Liver (tissue), 9 donors: ENCODE data around the gene SMTNL2. TPM values are rescaled to one million over a fixed set of nuclear protein-coding genes. Genes with fewer than 3 reads are reported as not detected.

Experiments used
- DNase-seq: peaks from one replicate; pipeline ENCODE4 v3.0.0-alpha.2; 2017; ENCODE audit warnings: low spot score
- H3K27ac ChIP-seq, 2 donors: one replicate each; pipeline ENCODE4 v1.7.0; 2013; ENCODE audit warnings: inconsistent platforms in 2 of 2, low read length in 2 of 2, control low read depth in 1 of 2, low read depth in 1 of 2, mild to moderate bottlenecking in 1 of 2
- H3K27me3 ChIP-seq, 4 donors: one replicate each; pipeline versions ENCODE4 v1.6.1 to v1.7.0; 2013; ENCODE audit warnings: low read length in 3 of 4, inconsistent platforms in 1 of 4, mild to moderate bottlenecking in 1 of 4, moderate library complexity in 1 of 4; ENCODE audit not compliant: control insufficient read depth in 4 of 4, insufficient read depth in 4 of 4
- H3K36me3 ChIP-seq, 4 donors: one replicate each; pipeline versions ENCODE4 v1.6.1 to v1.7.0; 2013; ENCODE audit warnings: low read length in 3 of 4, mild to moderate bottlenecking in 3 of 4, low read depth in 1 of 4, moderate library complexity in 1 of 4; ENCODE audit not compliant: control insufficient read depth in 4 of 4, insufficient read depth in 3 of 4
- H3K4me1 ChIP-seq, 4 donors: one replicate each; pipeline versions ENCODE4 v1.6.1 to v1.7.0; 2013; ENCODE audit warnings: low read length in 3 of 4, mild to moderate bottlenecking in 3 of 4, moderate library complexity in 1 of 4; ENCODE audit not compliant: control insufficient read depth in 4 of 4, insufficient read depth in 4 of 4
- H3K4me3 ChIP-seq, 3 donors: one replicate each; pipeline versions ENCODE4 v1.6.1 to v1.7.0; 2013; ENCODE audit warnings: low read length in 3 of 3, control low read depth in 1 of 3, low read depth in 1 of 3, mild to moderate bottlenecking in 1 of 3
- H3K9ac ChIP-seq, 2 donors: one replicate each; pipeline ENCODE4 v1.7.0; 2013; ENCODE audit warnings: low read length in 2 of 2, mild to moderate bottlenecking in 2 of 2, moderate library complexity in 2 of 2, control low read depth in 1 of 2, low read depth in 1 of 2
- H3K9me3 ChIP-seq, 4 donors: one replicate each; pipeline versions ENCODE4 v1.6.1 to v1.7.0; 2013; ENCODE audit warnings: low read length in 3 of 4; ENCODE audit not compliant: control insufficient read depth in 4 of 4
- FOXA1 ChIP-seq: IDR thresholded peaks from 2 replicates; pipeline ENCODE4 v1.6.1; 2016; ENCODE audit warnings: antibody characterized with exemption
- FOXA2 ChIP-seq: IDR thresholded peaks from 2 replicates; pipeline ENCODE4 v1.6.1; 2016; ENCODE audit warnings: antibody characterized with exemption
- GABPA ChIP-seq, 2 donors: IDR thresholded peaks in 1 of 2; conservative IDR thresholded peaks in 1 of 2; 2 replicates each; pipeline ENCODE4 v1.6.1; 2016; ENCODE audit warnings: antibody characterized with exemption in 2 of 2, mild to moderate bottlenecking in 1 of 2, moderate library complexity in 1 of 2
- HNF4A ChIP-seq, 2 donors: conservative IDR thresholded peaks; 2 replicates each; pipeline ENCODE4 v1.6.1; 2016; ENCODE audit warnings: antibody characterized with exemption in 2 of 2, mild to moderate bottlenecking in 2 of 2
- HNF4G ChIP-seq: IDR thresholded peaks from 2 replicates; pipeline ENCODE4 v1.6.1; 2016; ENCODE audit warnings: antibody characterized with exemption
- JUND ChIP-seq, 2 donors: IDR thresholded peaks; 2 replicates each; pipeline ENCODE4 v1.6.1; 2016; ENCODE audit warnings: antibody characterized with exemption in 2 of 2
- NR2F2 ChIP-seq: IDR thresholded peaks from 2 replicates; pipeline ENCODE4 v1.6.1; 2016; ENCODE audit warnings: antibody characterized with exemption
- RAD21 ChIP-seq, 2 donors: IDR thresholded peaks; 2 replicates each; pipeline ENCODE4 v1.6.1; 2016; ENCODE audit warnings: antibody characterized with exemption in 2 of 2, mild to moderate bottlenecking in 2 of 2
- RXRA ChIP-seq, 2 donors: IDR thresholded peaks; 2 replicates each; pipeline ENCODE4 v1.6.1; 2017 to 2018; ENCODE audit warnings: antibody characterized with exemption in 2 of 2, mild to moderate bottlenecking in 1 of 2
- SP1 ChIP-seq: IDR thresholded peaks from 2 replicates; pipeline ENCODE4 v1.6.1; 2018; ENCODE audit warnings: antibody characterized with exemption, mild to moderate bottlenecking
- TAF1 ChIP-seq: conservative IDR thresholded peaks from 2 replicates; pipeline ENCODE4 v1.6.1; 2016; ENCODE audit warnings: antibody characterized with exemption, mild to moderate bottlenecking
- YY1 ChIP-seq: IDR thresholded peaks from 2 replicates; pipeline ENCODE4 v1.6.1; 2016; ENCODE audit warnings: antibody characterized with exemption, mild to moderate bottlenecking
- whole genome bisulfite sequencing: extraction: QIAGEN DNeasy Blood & Tissue Kit; methylation state at CpG from one replicate; pipeline ENCODE4 v1.1.7; 2013; 5-methylcytosine and 5-hydroxymethylcytosine counted together
- polyA plus RNA-seq, 2 donors: library from polyadenylated mRNA; stranded (reverse) in 1 of 2; unstranded in 1 of 2; fragments of 200-250 nt in 1 of 2; fragments of >200 nt in 1 of 2; fragmentation: Nextera tagmentation in 1 of 2; extraction: Ambion mirVana in 1 of 2; gene quantifications; one replicate each; pipeline versions ENCODE4 v1.2.1 to v1.2.3, GENCODE V29; 2013 to 2015
- total RNA-seq, 2 donors: library from RNA; depleted of rRNA; stranded (reverse); fragments of >200 nt; gene quantifications; one replicate each; pipeline ENCODE4 v1.2.3, GENCODE V29; 2014
- TF ChIP-seq, protein P1 (sequence below): IDR thresholded peaks from 2 replicates; pipeline ENCODE4 v1.6.1; 2016; ENCODE audit warnings: antibody characterized with exemption
- TF ChIP-seq, protein P2 (sequence below): IDR thresholded peaks from 2 replicates; pipeline ENCODE4 v1.6.1; 2016; ENCODE audit warnings: antibody characterized with exemption
- TF ChIP-seq, protein P3 (sequence below): fragments of 150-350 bp; IDR thresholded peaks from 2 replicates; pipeline ENCODE4 v1.5.1; 2017; ENCODE audit warnings: improper control_type of control experiment, low read depth, low read length; ENCODE audit not compliant: missing input control
- TF ChIP-seq, protein P4 (sequence below): IDR thresholded peaks from 2 replicates; pipeline ENCODE4 v1.6.1; 2016; ENCODE audit warnings: antibody characterized with exemption
- TF ChIP-seq, protein P5 (sequence below): IDR thresholded peaks from 2 replicates; pipeline ENCODE4 v1.6.1; 2016; ENCODE audit warnings: antibody characterized with exemption, mild to moderate bottlenecking
- donor health status: healthy.
- donor health status: healthy.
- donor health status: healthy.
- donor health status: healthy.
- donor health status: healthy.

The SMTNL2 gene
- total and polyA plus RNA-seq, 4 donors: 0.13 to 0.29 TPM; not detected in 2

DNA sequence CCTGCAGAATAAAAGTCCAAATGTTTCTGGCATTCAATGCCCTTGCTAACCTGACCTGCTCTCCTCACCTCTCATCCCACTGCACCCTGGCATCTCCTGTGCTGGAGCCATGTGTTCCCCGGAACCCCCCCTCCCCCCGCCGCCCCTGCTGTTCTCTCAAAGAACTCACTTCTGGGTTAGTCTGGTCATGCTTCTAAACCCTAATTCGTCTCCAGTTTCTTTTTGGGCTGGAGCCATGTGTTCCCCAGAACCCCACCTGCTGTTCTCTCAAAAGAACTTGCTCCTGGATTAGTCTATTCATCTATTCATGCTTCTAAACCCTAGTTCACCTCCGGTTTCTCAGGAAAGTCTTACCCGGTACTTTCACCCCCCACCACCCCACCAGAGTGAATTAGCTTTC is 58.0 kb downstream of the SMTNL2 start (continued):
- TF ChIP-seq, protein P1, sequence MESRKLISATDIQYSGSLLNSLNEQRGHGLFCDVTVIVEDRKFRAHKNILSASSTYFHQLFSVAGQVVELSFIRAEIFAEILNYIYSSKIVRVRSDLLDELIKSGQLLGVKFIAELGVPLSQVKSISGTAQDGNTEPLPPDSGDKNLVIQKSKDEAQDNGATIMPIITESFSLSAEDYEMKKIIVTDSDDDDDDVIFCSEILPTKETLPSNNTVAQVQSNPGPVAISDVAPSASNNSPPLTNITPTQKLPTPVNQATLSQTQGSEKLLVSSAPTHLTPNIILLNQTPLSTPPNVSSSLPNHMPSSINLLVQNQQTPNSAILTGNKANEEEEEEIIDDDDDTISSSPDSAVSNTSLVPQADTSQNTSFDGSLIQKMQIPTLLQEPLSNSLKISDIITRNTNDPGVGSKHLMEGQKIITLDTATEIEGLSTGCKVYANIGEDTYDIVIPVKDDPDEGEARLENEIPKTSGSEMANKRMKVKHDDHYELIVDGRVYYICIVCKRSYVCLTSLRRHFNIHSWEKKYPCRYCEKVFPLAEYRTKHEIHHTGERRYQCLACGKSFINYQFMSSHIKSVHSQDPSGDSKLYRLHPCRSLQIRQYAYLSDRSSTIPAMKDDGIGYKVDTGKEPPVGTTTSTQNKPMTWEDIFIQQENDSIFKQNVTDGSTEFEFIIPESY: no peak
- TF ChIP-seq HNF4G: no peak

DNA sequence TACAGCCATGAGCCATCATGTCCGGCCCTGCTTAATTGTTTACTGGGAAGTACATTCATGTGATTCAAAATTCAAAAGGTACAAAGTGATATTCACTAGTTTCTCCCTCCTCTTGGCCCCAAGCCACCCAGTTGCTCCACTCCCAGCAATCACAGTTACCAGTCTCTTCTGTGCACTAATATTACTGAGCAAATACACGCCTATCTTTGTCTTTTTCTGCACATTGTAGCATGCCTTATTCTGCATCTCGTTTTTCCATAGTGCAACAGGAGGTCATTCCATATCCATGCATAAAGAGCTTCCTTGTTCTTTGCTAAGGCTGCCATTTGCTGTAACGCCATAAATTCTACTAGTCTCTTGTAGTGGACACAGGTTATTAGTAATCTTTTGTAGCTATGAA is 59.3 kb downstream of the SMTNL2 start:
- 53% methylated on average over 4 of the region's 4 CpGs for WGBS
- Histone ChIP-seq H3K27ac (no peak overlapping the region), H3K9me3 (no peaks in the 10 kb centered on the region), H3K4me1 (peaks cover 6 to 25% (median 14%) of the 10 kb centered on the region in 4 donors), H3K36me3 (no peaks in the 10 kb centered on the region), H3K9ac (no peak overlapping the region), H3K27me3 (peaks cover 2 to 12% (median 10%) of the 10 kb centered on the region in 4 donors), H3K4me3 (no peak overlapping the region)
- no peak for TF ChIP-seq FOXA1
- TF ChIP-seq YY1: no peak
- no peak for TF ChIP-seq RXRA (IDR thresholded peaks at IDR 0.05)
- TF ChIP-seq JUND (IDR thresholded peaks at IDR 0.05): no peak
- TF ChIP-seq GABPA (IDR thresholded peaks at IDR 0.05 in 1 of 2, conservative IDR thresholded peaks at IDR 0.05 in 1 of 2): no peak
- no peak for TF ChIP-seq RAD21 (IDR thresholded peaks at IDR 0.05)
- no peak for TF ChIP-seq TAF1
- TF ChIP-seq HNF4A (conservative IDR thresholded peaks at IDR 0.05): no peak
- TF ChIP-seq, protein P2, sequence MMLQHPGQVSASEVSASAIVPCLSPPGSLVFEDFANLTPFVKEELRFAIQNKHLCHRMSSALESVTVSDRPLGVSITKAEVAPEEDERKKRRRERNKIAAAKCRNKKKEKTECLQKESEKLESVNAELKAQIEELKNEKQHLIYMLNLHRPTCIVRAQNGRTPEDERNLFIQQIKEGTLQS: no peak
- TF ChIP-seq SP1: no peak
- TF ChIP-seq, protein P1: no peak
- TF ChIP-seq, protein P3, sequence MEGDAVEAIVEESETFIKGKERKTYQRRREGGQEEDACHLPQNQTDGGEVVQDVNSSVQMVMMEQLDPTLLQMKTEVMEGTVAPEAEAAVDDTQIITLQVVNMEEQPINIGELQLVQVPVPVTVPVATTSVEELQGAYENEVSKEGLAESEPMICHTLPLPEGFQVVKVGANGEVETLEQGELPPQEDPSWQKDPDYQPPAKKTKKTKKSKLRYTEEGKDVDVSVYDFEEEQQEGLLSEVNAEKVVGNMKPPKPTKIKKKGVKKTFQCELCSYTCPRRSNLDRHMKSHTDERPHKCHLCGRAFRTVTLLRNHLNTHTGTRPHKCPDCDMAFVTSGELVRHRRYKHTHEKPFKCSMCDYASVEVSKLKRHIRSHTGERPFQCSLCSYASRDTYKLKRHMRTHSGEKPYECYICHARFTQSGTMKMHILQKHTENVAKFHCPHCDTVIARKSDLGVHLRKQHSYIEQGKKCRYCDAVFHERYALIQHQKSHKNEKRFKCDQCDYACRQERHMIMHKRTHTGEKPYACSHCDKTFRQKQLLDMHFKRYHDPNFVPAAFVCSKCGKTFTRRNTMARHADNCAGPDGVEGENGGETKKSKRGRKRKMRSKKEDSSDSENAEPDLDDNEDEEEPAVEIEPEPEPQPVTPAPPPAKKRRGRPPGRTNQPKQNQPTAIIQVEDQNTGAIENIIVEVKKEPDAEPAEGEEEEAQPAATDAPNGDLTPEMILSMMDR: no peak
- TF ChIP-seq HNF4G: no peak
- TF ChIP-seq NR2F2: no peak
- TF ChIP-seq, protein P4, sequence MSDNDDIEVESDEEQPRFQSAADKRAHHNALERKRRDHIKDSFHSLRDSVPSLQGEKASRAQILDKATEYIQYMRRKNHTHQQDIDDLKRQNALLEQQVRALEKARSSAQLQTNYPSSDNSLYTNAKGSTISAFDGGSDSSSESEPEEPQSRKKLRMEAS: no peak
- no peak for DNase-seq

DNA sequence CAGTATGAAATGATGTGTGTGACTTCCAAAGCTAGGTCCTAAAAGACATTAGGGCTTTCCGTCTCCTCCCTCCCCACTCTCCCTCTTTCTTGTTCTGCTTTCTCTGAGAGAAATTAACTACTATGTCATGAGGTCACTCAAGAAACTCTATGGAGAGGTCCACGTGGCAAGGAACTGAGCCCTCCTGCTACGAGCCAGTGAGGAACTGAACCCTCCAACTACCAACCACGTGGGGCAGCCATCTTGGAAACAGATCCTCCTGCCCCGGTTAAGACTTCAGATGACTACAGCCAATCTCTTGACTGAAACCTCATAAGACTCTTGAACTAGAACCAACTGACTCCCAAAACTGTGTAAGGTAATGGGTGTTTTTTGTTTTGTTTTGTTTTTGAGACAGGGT is 61.3 kb downstream of the SMTNL2 start:
- no peak for DNase-seq
- peak; percentile 65 for TF ChIP-seq YY1
- TF ChIP-seq FOXA2: no peak
- TF ChIP-seq, protein P5, sequence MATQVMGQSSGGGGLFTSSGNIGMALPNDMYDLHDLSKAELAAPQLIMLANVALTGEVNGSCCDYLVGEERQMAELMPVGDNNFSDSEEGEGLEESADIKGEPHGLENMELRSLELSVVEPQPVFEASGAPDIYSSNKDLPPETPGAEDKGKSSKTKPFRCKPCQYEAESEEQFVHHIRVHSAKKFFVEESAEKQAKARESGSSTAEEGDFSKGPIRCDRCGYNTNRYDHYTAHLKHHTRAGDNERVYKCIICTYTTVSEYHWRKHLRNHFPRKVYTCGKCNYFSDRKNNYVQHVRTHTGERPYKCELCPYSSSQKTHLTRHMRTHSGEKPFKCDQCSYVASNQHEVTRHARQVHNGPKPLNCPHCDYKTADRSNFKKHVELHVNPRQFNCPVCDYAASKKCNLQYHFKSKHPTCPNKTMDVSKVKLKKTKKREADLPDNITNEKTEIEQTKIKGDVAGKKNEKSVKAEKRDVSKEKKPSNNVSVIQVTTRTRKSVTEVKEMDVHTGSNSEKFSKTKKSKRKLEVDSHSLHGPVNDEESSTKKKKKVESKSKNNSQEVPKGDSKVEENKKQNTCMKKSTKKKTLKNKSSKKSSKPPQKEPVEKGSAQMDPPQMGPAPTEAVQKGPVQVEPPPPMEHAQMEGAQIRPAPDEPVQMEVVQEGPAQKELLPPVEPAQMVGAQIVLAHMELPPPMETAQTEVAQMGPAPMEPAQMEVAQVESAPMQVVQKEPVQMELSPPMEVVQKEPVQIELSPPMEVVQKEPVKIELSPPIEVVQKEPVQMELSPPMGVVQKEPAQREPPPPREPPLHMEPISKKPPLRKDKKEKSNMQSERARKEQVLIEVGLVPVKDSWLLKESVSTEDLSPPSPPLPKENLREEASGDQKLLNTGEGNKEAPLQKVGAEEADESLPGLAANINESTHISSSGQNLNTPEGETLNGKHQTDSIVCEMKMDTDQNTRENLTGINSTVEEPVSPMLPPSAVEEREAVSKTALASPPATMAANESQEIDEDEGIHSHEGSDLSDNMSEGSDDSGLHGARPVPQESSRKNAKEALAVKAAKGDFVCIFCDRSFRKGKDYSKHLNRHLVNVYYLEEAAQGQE: no peak
- no peak for TF ChIP-seq RXRA (IDR thresholded peaks at IDR 0.05)
- Histone ChIP-seq H3K4me1 (peaks cover 8 to 24% (median 18%) of the 10 kb centered on the region in 4 donors), H3K9me3 (no peaks in the 10 kb centered on the region), H3K4me3 (no peak overlapping the region), H3K27ac (no peak overlapping the region), H3K27me3 (peaks cover 2 to 8% (median 6%) of the 10 kb centered on the region in 4 donors), H3K9ac (no peak overlapping the region), H3K36me3 (no peaks in the 10 kb centered on the region)
- WGBS: 70% methylated on average over 5 of the region's 5 CpGs
